Mucosa of descending colon (tissue), 3 donors: ENCODE results near the gene GPN1. TPM values are rescaled to one million over a fixed set of nuclear protein-coding genes. Genes with fewer than 3 reads are reported as not detected.
A peak's percentile ranks its signal among the peaks of the same experiment; 100 is the strongest.

Experiments used
- ATAC-seq: fragments of 200-7000 bp; cut with Tn5 transposase; one replicate; pipeline ENCODE4 v1.9.1; 2020; ENCODE audit warnings: mild to moderate bottlenecking, moderate library complexity
- DNase-seq, 3 donors: peaks; one replicate each; pipeline ENCODE4 v3.0.0-alpha.2; 2020
- H3K36me3 ChIP-seq: fragments of 200-600 bp; one replicate; pipeline ENCODE4 v1.8.0; 2021; ENCODE audit warnings: low read depth, mild to moderate bottlenecking
- H3K4me1 ChIP-seq: fragments of 200-600 bp; one replicate; pipeline ENCODE4 v1.8.0; 2021; ENCODE audit warnings: low read depth, mild to moderate bottlenecking
- H3K4me3 ChIP-seq: fragments of 200-600 bp; one replicate; pipeline ENCODE4 v1.8.0; 2021; ENCODE audit warnings: mild to moderate bottlenecking
- H3K9me3 ChIP-seq: fragments of 200-600 bp; one replicate; pipeline ENCODE4 v1.8.0; 2021; ENCODE audit warnings: mild to moderate bottlenecking
- CTCF ChIP-seq: fragments of 200-600 bp; IDR thresholded peaks from one replicate; pipeline ENCODE4 v1.8.0; 2022; ENCODE audit warnings: antibody characterized with exemption, mild to moderate bottlenecking
- intact Hi-C, 2 donors: fragments of 100-400 bp; cut with DNase I in 1 of 2; cut with micrococcal nuclease in 1 of 2; formaldehyde crosslinking; loops; one replicate each; pipeline versions ENCODE4 v1.11.0 to v1.11.1; 2022; cut with DNase I, micrococcal nuclease
- total RNA-seq, 3 donors: library from RNA; stranded (reverse); fragmentation: NEBNext Ultra II Directional in 2 of 3; extraction: Animal tissue kit (Norgen Biotek cat#: 25700) in 2 of 3; gene quantifications; one replicate each; pipeline versions ENCODE4 v1.2.1 to v1.2.4, GENCODE V29; 2021 to 2023
- donor health status: DM: no; HTN: no; CAD: no; lungs with moderate emphysema.
- donor health status: DM: no; HTN: no; CAD: no.
- donor health status: DM: no; HTN: yes; CAD: no.

GPN1 gene
- total RNA-seq, 3 donors from 2014 or later, result 23.3 to 27.8 (median 25.2) TPM

GRCh38 chr2:27596627-27597026 is 32.2 kb upstream of the GPN1 start:
- no peak for TF ChIP-seq CTCF
- intact Hi-C loops, result no loop called here
- no peaks in the 10 kb centered on the region for H3K36me3 ChIP-seq
- H3K4me1 ChIP-seq, result peaks cover 7% of the 10 kb centered on the region
- no peak for ATAC-seq
- no peak for DNase-seq
- no peak overlapping the region for H3K4me3 ChIP-seq
- H3K9me3 ChIP-seq, result peaks cover 19% of the 10 kb centered on the region

DNA sequence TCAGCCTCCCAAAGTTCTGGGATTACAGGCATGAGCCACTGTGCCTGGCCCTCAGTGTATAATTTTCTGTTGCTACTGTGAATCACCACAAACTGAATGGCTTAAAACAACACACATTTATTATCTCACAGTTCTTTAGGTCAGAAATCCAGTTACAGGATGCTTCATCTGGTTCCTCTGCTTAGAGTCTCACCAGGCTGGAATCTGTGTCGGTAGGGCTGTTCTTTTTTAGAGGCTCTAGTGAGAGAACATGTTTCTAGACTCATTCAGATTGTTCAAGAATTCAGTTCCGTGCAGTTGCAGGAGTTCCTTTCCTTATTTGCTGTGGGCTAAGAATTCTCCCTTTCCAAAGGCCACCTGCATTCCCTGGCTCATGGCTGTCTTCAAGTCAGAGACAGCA is 22.2 kb upstream of the GPN1 start:
- Histone ChIP-seq H3K36me3 (no peaks in the 10 kb centered on the region), H3K9me3 (no peaks in the 10 kb centered on the region), H3K4me1 (no peaks in the 10 kb centered on the region), H3K4me3 (no peak overlapping the region)
- intact Hi-C loops, result no loop called here
- DNase-seq (no peak), ATAC-seq (no peak)
- TF ChIP-seq CTCF, result no peak

DNA sequence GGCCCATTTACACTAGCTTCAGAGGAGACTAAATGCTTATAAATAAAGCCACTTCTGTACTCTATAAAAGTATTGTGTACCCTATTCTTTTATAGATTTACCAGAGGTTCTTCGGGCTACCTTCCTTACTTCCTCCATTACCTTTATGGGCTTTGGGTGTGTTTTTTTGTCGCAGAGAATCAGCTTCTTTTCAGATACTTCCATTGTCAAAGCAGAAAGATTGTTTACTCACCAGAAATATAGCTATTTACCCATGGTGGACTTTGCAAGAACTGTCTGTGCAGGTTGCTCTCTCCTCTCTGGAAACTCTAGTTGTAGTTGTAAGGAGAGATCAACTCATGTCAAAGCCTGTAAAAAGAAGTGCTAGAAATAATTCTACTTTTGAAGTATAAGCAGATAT is 14.9 kb upstream of the GPN1 start:
- no peak for DNase-seq

GRCh38 chr2:27615316-27615715 is 13.5 kb upstream of the GPN1 start:
- Histone ChIP-seq H3K36me3 (no peaks in the 10 kb centered on the region), H3K4me1 (no peaks in the 10 kb centered on the region), H3K4me3 (no peak overlapping the region), H3K9me3 (no peaks in the 10 kb centered on the region)
- no peak for ATAC-seq
- DNase-seq, result no peak
- intact Hi-C loops, result no loop called here
- no peak for TF ChIP-seq CTCF

More for the DNA sequence above, 14.9 kb upstream of the GPN1 start:
- Histone ChIP-seq H3K4me3 (no peak overlapping the region), H3K36me3 (no peaks in the 10 kb centered on the region), H3K9me3 (no peaks in the 10 kb centered on the region), H3K4me1 (no peaks in the 10 kb centered on the region)
- intact Hi-C loops, result no loop called here
- peak; percentile 82 for ATAC-seq
- no peak for TF ChIP-seq CTCF

GRCh38 chr2:27621524-27621923 is 7.3 kb upstream of the GPN1 start:
- DNase-seq (no peak), ATAC-seq (no peak)
- Histone ChIP-seq H3K4me1 (no peaks in the 10 kb centered on the region), H3K36me3 (no peaks in the 10 kb centered on the region), H3K4me3 (no peak overlapping the region), H3K9me3 (no peaks in the 10 kb centered on the region)
- intact Hi-C loops, result no loop called here
- TF ChIP-seq CTCF, result no peak

GRCh38 chr2:27622921-27623384 is 5.9 kb upstream of the GPN1 start:
- Histone ChIP-seq H3K4me1 (peaks cover 2% of the 10 kb centered on the region), H3K36me3 (no peaks in the 10 kb centered on the region), H3K9me3 (no peaks in the 10 kb centered on the region), H3K4me3 (no peak overlapping the region)
- intact Hi-C loops, result no loop called here
- ATAC-seq (no peak), DNase-seq (no peak)
- no peak for TF ChIP-seq CTCF
